HG02884 (cell line): Measurements from ENCODE around the gene ARRDC3.
A peak's percentile ranks its signal among the peaks of the same experiment; 100 is the strongest.
"Not testable (repeated sequence)": the region's sequence is repeated elsewhere in the genome, so short reads cannot be mapped to it uniquely, and the experiment has no call there.

Source experiments
- ATAC-seq: cut with Tn5 transposase; IDR thresholded peaks from one replicate; pipeline ENCODE4 v1.9.1; 2021; ENCODE audit warnings: mild to moderate bottlenecking, moderate library complexity; ENCODE audit not compliant: unreplicated experiment

ARRDC3 gene, protein sequence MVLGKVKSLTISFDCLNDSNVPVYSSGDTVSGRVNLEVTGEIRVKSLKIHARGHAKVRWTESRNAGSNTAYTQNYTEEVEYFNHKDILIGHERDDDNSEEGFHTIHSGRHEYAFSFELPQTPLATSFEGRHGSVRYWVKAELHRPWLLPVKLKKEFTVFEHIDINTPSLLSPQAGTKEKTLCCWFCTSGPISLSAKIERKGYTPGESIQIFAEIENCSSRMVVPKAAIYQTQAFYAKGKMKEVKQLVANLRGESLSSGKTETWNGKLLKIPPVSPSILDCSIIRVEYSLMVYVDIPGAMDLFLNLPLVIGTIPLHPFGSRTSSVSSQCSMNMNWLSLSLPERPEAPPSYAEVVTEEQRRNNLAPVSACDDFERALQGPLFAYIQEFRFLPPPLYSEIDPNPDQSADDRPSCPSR

DNA sequence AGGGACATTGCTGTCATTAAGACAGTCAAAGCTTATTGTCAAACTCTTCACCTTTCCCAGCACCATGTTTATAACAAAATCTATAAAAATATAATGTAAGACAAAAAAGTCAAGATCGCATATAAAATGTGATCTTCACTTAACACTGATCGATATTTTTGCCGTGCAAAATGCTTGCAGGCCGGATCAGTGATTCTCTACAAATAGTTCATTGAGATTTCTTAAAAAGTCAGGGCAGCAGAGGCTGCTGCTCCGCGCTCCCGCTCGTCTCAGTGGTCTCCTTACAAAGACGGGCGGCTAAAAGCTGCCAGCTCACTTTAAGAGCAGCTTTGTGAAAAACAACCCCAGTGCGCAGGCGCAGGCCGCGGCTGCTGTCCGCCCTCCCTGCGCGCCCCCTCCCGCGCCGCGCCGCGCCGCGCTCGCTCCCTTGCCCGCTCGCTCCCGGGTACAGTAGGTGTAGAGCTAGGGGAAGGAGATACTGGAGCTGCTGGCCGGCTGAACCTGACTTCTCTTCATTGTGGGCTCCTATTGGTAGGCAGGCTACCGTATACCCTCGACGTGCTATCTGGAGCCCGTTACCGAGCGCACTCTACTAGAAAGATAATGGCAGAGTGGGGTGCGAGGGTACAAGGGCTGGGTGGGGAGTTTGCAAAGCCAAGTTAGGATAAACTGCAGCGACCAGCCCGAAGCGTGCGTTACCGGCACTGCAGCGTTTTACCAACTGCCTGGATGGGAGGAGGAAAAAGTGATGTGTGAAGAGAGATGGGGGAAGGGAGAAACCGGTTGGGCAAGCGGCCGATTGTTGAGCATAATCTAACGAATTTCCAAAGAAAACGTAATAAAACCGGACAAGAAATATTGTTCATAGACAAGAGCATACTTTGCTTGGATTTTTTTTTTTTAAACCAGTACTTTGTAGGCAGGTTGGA, at the start of gene ARRDC3:
TSS of gene ARRDC3 (minus strand) at position 291 of the 929 bp plus-strand sequence. CDS start at position 66, 225 bp downstream.
- peak; percentile 49 for ATAC-seq

DNA sequence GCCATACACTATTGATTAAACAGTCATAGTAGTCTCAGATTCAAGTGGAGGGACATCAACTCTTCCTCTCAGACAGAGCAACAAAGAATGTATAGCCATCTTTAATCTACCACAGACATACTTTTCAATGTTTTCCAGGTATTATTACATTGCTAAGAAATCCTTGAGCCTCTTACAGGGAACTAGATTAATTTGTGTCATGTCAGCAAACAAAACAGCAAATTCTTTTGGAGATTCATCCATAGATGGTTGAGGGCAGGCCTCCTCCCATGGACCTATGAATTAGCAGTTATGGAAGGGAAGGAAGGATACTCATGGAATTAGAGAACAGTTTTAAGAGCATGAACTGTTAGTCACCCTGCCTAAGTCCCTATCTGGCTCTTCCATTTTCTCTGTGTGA, 47.8 kb upstream of the ARRDC3 start:
- no peak for ATAC-seq

DNA sequence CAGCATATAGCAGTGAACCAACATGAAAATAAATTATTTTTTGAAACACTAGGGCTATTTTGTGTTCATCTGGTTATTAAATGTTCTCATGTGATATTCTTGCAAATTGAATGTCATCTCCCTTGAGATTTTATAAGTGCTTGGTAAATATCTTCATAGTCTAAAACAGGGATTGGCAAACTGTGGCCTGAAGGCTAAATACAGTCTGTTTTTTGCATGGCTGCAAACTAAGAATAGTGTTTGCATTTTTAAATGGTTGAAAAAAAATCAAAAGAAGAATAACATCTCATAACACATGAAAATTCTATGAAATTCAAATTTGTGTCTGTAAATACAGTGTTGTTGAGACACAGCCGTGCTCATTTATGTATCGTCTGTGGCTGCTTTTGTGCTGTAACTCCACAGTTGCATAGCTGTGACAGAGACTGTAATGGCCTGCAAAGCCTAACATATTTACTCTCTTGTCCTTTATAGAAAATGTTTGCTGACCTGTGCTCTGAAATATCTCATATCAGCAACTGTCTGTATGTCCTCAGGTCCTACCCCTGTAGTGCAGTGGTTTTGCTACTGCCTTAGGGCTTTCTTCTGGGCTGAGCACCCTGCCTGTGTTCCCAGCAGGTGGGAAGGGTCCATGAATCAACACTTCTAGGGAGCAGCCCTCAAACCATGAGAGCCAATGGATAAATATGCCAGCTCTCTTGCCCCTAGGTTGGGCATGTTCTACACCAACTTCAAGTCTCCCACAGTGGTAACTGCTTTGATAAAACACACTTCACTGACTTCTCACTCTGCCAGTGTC, 41.7 kb upstream of the ARRDC3 start:
- no peak for ATAC-seq

DNA sequence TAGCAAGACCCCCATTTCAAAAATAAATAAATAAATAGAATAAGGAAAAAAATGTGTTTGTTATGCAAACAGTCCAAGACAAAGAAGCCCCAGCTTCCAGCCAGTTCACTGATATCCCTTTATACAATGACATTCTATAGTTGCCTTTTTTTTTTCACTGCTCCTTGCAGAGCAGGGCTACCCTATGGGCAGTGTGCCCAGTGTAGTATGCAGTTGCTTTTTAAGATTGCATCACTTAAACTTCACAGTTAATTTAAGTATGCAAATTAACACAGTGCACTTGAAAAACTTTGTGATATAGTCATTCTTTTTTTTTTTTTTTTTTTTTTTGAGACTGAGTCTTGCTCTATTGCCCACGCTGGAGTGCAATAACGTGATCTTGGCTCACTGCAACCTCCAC, 40.8 kb upstream of the ARRDC3 start:
- no peak for ATAC-seq

DNA sequence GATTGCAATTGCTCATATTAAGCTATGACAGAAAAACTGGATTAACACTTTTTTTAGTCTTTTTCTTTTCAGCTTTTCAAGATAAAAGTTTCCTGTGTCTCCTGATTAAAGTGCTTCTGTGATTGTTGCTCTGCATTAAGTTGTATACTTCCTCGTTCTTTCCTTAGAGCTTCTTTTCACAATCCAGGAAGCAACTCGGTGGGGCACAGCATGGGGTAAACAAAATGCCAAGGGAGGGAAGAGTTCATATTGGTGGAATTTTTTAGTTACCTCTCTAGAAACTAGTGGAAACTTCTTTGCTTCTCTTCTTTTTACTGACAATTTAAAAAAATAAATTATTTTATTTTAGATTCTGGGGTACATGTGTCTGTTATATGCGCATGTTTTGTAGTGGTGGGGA, 37.8 kb upstream of the ARRDC3 start:
- ATAC-seq, result no peak

DNA sequence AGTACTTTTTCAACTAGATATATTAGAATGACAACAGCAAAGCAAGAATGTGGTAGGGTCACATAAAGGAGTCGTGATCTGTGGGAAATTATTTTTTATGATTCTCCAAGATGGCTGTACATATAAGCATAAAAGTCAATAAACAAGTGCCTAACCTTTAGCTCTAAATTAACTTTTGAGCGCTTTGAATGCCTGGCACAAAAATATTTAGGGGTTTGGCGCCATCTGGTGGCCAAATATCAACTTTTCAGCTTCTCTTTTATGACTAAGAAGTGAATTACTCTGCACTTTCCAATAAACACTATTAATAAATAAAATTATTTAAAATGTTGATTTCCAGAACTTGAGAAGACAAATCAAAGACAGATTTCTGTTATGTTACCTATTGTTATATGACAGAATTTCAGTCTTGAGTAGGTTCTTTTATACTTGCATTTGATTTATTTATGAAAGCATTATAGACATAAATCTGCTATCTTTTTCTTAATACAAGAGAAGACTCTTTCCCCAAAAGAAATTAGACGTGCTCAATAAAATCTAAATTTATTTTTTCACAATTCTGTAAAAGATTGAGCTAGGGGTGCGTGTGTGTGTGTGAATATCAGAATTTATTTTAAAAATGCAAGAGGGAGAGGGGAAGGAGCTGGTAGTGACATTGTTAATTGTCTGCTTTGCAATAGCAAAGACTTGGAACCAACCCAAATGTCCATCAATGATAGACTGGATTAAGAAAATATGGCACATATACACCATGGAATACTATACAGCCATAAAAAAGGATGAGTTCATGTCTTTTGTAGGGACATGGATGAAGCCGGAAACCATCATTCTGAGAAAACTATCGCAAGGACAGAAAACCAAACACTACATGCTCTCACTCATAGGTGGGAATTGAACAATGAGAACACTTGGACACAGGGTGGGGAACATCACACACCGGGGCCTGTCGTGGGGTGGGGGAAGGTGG, 36.7 kb upstream of the ARRDC3 start:
- ATAC-seq, result peak; percentile 71

DNA sequence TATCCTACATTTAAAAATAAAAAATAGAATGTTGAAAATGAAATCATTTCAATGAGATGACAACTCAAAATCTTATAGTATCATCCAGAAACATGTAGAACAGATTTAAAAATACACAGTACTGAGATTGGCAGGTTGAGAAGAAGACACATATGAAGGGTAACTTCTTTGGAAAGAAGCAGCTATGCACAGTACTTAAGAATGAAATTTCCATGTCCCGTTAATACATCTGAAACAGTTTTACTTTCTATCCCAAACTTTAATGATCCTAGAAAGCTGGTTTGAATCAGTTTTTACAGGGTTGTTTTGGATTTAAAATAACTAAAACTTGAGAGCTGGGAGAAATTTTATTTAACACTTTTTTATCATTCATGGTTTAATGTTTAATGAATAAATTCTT, 36.0 kb upstream of the ARRDC3 start:
- ATAC-seq, result no peak

DNA sequence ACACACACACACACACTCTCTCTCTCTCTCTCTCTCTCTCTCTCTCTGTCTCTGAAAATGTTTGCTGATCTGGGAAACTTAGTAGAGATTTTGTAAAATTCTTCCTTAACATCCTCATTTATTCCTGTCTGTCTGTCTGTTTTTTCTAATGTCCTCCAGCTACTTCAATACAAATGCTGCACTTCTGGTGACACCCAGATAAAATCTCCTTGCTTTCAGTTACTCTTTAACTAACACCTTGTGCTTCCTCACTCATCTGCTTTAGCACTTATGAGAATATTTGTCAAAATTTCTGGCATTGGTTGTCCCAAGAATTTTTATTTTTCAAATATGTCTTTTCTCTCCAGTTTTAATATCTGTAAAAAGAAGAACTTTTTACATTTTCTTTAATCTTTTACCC, 35.0 kb upstream of the ARRDC3 start:
- no peak for ATAC-seq

DNA sequence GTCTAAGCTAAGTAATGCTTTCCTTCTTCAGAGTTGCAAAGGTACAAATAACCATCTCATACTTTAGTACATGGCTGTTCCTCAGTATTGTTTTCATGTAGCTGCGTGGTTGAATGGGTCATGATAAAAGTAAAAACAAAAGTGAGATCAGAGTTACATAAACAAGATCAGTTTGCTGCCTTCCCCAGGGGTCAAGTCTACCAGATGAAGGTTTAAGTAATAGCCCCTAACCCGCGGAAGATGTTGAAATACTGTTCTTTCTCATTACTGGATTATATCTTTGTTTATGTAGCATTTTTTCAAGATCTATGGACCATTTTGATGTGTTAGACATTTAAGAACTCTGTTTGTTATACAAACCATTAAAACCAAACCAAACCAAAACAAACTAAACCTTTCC, 34.1 kb upstream of the ARRDC3 start:
- ATAC-seq, result no peak

DNA sequence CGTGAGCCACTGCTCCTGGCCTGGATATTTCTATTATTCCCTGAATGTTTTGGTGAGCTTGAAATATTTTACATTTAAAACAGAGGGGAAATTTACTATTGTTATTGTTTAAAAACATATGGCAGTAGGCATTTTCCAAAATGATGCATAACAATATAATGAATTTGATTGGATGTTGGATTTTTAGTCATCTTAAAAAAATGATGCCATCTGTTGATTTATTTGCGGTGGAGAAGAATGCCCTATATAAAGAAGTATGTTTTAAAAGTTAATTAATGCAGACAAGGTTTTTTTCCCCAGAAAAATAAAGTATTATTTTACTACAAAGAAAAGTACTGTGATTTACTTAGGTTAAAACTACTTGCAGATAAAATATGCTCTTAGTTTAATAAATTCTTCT, 33.4 kb upstream of the ARRDC3 start:
- no peak for ATAC-seq

DNA sequence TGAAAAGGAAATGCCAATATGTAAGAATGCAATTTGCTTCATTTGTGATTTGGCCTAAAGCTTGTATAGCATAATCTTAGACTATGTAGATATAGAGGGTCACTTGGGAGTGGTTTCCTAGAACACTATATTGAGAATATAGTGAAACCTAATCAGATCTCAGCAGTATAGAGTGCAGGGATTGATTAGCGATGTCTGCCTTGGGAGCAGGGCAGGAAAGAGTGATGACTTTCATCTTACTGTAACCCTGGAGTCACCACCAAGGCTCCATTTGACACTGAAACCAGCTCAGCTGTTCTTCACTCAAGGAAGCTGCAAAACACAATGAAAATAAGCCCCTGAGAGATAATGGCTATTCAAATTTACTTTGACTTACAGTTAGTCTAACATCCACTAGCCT, 26.2 kb upstream of the ARRDC3 start:
- no peak for ATAC-seq

DNA sequence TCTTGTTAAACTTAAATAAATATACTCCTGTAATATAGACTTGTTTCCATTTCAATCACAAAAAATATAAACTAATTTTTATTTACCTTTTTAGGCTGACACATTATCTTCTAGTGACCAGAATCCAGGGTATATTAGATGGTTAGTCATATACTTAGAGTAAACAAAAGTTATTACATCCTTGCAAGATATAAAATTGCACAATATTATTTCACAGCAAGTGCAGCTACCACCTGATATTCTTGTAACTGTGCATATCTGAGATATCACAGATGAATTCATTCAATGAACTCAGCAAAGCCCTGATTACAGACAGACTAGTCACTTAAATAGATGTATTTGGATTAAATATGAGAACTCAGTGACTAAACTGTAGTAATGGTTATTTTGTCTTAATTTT, 25.6 kb upstream of the ARRDC3 start:
- ATAC-seq, result no peak

DNA sequence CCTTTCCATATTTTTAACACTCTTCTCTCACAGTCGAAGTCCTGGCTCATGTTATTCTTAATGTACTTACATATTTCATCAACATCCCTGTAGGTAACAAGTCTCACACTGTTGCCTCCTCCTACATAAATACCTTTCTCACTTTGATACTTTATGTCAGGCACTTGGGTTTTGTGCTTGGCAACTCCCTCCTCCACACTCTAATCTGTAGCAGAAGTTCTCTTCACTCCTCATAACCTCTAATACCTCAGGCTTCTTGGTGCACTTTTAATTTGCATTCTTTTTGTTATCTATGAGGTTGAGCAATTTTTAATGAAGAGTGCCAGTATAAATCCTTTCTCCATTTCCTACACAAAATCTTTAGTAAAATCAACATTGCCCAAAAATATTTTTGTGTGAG, 24.1 kb upstream of the ARRDC3 start:
- no peak for ATAC-seq

DNA sequence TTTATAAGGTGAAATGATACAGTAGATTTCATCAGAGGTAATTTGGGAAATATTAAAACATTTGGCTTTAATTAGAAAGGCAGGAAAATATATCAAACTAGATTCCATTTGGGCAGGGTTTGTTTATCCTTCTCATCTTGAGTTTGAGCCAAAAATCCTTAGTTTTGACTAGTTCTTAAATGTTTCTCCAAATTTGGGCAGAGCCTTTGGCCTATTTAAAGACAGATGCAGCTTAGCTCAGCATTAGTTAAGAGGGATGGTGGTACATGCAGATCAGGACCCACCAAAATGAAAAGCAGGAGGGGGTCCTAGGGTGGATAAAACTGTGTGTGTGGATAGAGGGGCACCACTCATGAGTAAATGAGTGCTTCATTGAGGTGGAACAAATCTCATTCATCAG, 20.3 kb upstream of the ARRDC3 start:
- ATAC-seq, result no peak

DNA sequence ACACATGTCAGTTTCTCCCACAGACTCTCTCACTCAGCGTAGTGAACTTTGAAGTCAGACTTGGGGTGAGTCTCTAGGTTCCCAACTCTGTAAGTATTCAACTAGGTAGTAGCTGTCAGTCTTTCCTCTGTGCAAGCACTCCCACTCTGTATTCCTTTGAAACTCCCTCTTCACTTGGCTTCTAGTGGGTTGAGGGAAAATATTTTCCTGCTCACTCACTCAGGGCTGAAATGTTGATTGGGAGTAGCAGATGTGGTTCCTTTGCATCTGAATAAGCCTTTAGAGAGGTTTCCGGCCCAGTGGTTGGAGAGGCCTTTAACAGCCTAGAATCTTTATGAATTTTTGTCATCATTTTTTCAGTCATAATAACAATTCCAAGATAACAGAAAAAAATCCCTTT, 18.1 kb upstream of the ARRDC3 start:
- no peak for ATAC-seq

DNA sequence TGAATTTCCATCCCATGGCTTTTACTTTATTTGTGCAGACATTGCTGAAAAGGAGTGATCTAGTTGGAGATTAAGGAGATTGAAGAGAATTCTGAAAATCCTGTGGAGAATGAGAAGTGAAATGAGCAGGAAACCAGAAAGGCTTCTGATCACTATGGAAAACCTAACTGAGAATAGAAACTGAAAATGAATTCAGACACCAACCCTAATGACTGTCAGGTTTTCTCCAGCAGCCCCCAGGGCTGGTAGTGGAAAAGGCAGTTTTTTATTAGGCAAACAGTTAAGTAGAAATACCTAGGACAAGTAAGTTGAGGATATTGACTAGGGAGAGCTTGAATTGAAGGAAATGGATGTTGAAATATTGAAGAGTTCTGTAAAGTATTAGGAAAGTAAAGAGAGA, 14.7 kb upstream of the ARRDC3 start:
- ATAC-seq, result peak; percentile 77

DNA sequence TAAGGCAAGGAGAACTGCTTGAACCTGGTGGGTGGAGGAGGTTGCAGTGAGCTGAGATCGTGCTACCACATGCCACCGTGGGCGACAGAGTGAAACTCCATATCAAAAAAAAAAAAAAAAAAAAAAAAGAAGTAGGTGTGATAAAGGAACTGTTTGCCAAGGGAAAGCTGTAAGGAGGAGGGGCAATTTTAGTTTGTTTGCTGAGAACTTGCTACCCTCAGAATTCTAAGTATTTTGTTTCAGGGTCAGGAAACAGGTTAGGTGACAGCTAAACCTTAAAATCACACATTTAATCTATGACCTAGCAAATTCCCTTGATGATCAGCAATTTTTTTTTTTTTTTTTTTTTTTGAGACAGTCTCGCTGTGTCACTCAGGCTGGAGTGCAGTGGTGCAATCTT, 7.2 kb upstream of the ARRDC3 start:
- ATAC-seq, result no peak

DNA sequence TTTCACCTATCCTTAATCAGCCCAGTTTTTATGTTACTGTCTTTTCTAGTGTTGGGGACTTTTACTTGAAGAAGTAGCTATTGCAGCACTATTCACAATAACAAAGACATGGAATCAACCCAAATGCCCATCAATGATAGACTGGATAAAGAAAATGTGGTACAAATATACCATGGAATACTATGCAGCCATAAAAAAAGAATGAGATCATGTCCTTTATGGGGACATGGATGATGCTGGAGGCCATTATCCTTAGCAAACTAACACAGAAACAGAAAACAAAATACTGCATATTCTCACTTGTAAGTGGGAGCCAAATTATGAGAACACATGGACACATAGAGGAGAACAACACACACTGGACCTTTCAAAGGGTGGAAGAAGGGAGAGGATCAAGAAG, 6.4 kb upstream of the ARRDC3 start:
- not testable (repeated sequence) for ATAC-seq

DNA sequence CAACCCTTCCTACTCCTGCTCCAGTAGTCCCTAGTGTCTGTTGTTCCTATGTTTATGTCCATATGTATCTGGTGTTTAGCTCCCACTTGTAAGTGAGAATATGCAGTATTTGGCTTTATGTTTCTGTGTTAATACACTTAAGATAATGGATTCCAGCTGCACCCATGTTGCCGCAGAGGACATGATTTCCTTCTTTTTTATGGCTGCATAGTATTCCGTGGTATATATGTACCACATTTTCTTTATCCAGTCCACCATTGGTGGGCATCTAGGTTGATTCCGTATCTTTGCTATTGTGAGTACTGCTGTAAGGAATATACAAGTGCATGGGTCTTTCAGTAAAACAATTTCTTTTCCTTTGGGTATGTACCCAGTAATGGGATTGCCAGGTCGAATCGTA, 5.2 kb upstream of the ARRDC3 start:
- no peak for ATAC-seq

DNA sequence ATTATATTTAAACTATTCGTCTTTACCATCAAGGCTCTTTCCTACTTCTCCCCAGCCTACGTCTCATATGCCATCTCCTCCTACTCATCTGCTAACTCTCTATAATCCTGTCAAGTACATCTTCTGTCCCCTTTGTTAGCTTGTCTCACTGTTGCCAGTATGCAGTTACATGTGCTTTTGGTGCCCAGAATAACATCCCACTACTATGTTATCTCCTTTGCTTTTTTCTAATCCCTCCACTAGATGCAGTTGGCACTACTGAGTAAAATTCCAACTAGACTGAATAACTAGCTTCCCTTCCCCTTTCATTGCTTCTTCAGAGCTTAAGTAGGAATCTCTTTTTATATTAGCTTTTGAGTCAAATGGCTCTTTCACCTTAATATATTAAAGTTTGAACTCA, 3.0 kb upstream of the ARRDC3 start:
- ATAC-seq, result no peak
